DND-41 (cell line): ENCODE data around the gene ANK3.

Experiments used
- ATAC-seq: fragments of 200-7000 bp; cut with Tn5 transposase; 3 replicates; pipeline ENCODE4 v1.9.1; 2021; ENCODE audit warnings: low read depth; ENCODE audit not compliant: insufficient read depth
- DNase-seq: peaks from one replicate; pipeline ENCODE4 v3.0.0-alpha.2; 2020
- H2AFZ ChIP-seq: 2 replicates; pipeline ENCODE4 v1.6.0; 2012; ENCODE audit warnings: low read depth, low read length
- H3K27ac ChIP-seq: 2 replicates; pipeline ENCODE4 v1.5.1; 2012; ENCODE audit warnings: low read length, inconsistent platforms
- H3K27me3 ChIP-seq: fragments of 200-600 bp; sonication (generic); 2 replicates; pipeline ENCODE4 v1.6.0; 2012; ENCODE audit warnings: low read length, mild to moderate bottlenecking, inconsistent platforms; ENCODE audit not compliant: insufficient read depth, poor library complexity
- H3K36me3 ChIP-seq: 2 replicates; pipeline ENCODE4 v1.5.1; 2012; ENCODE audit warnings: low read length, inconsistent platforms; ENCODE audit not compliant: insufficient read depth
- H3K4me1 ChIP-seq: 2 replicates; pipeline ENCODE4 v1.5.1; 2012; ENCODE audit warnings: mild to moderate bottlenecking, low read length; ENCODE audit not compliant: insufficient read depth
- H3K4me2 ChIP-seq: 2 replicates; pipeline ENCODE4 v1.6.0; 2012; ENCODE audit warnings: mild to moderate bottlenecking, moderate library complexity, low read length, inconsistent platforms; ENCODE audit not compliant: insufficient read depth
- H3K4me3 ChIP-seq, 2 experiments: fragments of 200-600 bp in 1 of 2; shearing (Covaris generic) in 1 of 2; 2 replicates each; pipeline ENCODE4 v1.5.1; 2012 to 2016; ENCODE audit warnings: inconsistent platforms in 2 of 2, low read length in 2 of 2, mild to moderate bottlenecking in 2 of 2, low read depth in 1 of 2, moderate library complexity in 1 of 2
- H3K79me2 ChIP-seq: 2 replicates; pipeline ENCODE4 v1.6.0; 2012; ENCODE audit warnings: low read length, inconsistent platforms; ENCODE audit not compliant: insufficient read depth
- H3K9ac ChIP-seq: 2 replicates; pipeline ENCODE4 v1.6.0; 2012; ENCODE audit warnings: low read depth, mild to moderate bottlenecking, inconsistent platforms, low read length, moderate library complexity
- H3K9me3 ChIP-seq: 2 replicates; pipeline ENCODE4 v1.5.1; 2012; ENCODE audit warnings: low read length, moderate library complexity, mild to moderate bottlenecking, inconsistent platforms; ENCODE audit not compliant: insufficient read depth, severe bottlenecking
- H4K20me1 ChIP-seq: 2 replicates; pipeline ENCODE4 v1.6.0; 2012; ENCODE audit warnings: low read length; ENCODE audit not compliant: insufficient read depth
- EZH2 ChIP-seq: IDR thresholded peaks from 3 replicates; pipeline ENCODE4 v1.6.1; 2012; ENCODE audit warnings: borderline replicate concordance, low read depth, mild to moderate bottlenecking, moderate library complexity, low read length, inconsistent platforms; ENCODE audit not compliant: severe bottlenecking
- TF ChIP-seq, protein P1 (sequence below): IDR thresholded peaks from 2 replicates; pipeline ENCODE4 v1.5.1; 2012; ENCODE audit warnings: borderline replicate concordance, low read length, moderate library complexity, mild to moderate bottlenecking; ENCODE audit not compliant: poor library complexity, severe bottlenecking; ENCODE audit errors: extremely low read depth

Gene ANK3

DNA sequence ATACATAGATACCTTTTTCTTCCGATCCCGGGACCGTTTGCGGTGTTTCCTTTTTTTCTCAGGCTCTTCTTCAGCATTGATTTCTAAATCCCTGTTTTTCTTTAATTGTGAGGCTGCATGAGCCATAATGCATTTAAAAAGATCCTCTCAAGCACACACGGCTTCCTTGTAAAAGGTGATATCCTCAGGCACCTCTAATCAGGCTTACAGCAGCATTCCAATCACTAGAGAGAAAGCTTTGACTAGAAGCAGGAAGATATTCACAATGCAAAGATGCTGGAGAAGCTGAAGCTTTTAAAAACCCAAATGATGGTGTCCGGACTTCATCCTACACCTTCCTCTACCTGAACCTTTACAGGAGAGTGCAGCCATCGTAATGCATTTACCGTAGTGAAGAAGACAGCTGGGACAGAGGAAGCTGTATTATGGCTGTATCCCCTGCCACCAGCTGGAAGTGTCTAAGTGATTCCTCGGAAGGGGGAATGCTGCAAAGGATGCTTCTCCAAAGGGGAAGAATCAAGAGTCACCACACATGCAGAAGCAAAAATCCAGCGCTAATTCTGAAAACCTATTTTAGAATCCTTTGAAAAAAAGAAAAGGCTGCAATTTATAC lies at the start of gene ANK3:
Gene ANK3 (minus strand): TSS at position 463 of the 613 bp plus-strand sequence. CDS start 337 bp downstream, at position 126.
- Histone ChIP-seq H3K4me1 (no peaks in the 10 kb centered on the region), H3K9ac (no peak within 1 kb of the TSS), H3K27me3 (no peaks in the 10 kb centered on the region), H3K27ac (no peak within 1 kb of the TSS), H2AFZ (no peak within 1 kb of the TSS), H4K20me1 (no peaks in the 10 kb centered on the region), H3K4me3 (no peak within 1 kb of the TSS), H3K4me2 (no peak within 1 kb of the TSS), H3K36me3 (no peaks in the 10 kb centered on the region), H3K9me3 (no peaks in the 10 kb centered on the region), H3K79me2 (no peaks in the 10 kb centered on the region)
- no peak for DNase-seq
- ATAC-seq, result no peak
- TF ChIP-seq, protein P1, sequence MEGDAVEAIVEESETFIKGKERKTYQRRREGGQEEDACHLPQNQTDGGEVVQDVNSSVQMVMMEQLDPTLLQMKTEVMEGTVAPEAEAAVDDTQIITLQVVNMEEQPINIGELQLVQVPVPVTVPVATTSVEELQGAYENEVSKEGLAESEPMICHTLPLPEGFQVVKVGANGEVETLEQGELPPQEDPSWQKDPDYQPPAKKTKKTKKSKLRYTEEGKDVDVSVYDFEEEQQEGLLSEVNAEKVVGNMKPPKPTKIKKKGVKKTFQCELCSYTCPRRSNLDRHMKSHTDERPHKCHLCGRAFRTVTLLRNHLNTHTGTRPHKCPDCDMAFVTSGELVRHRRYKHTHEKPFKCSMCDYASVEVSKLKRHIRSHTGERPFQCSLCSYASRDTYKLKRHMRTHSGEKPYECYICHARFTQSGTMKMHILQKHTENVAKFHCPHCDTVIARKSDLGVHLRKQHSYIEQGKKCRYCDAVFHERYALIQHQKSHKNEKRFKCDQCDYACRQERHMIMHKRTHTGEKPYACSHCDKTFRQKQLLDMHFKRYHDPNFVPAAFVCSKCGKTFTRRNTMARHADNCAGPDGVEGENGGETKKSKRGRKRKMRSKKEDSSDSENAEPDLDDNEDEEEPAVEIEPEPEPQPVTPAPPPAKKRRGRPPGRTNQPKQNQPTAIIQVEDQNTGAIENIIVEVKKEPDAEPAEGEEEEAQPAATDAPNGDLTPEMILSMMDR, result no peak
- TF ChIP-seq EZH2, result no peak

DNA sequence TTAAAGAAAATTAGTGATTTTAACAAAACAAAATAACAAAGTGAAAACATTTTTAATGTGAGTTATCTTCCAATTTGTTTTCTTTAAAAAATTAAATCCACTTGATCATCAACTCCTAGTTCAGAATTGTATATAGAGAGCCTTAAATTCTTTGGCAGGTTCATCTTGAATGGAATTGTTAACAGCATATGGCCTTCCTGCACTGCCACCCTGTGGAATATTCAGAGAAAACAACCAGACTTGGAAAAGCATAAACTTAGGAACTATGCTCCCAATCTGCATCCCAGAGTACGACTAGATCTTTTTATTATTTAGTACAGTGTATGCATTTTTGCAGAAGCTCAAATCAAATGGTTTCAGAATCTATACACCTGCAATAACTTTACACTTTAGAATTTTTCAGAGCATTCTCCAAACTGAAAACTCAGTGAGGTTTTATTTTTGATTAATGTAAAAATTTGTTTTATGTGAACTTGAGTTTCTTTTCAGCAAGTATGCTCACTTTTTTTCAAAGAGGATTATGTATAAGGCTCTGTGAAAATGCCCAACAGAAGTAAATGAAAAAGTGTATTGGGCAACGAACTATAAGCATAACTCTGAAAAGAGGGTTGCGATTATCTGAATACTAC lies 44.9 kb upstream of the ANK3 start:
- Histone ChIP-seq H3K9me3 (no peaks in the 10 kb centered on the region), H3K4me1 (no peaks in the 10 kb centered on the region), H3K36me3 (no peaks in the 10 kb centered on the region), H3K27me3 (peaks cover 1% of the 10 kb centered on the region), H3K79me2 (no peaks in the 10 kb centered on the region), H2AFZ (no peak overlapping the region), H3K4me2 (no peak overlapping the region), H3K27ac (no peak overlapping the region), H3K9ac (no peak overlapping the region), H3K4me3 (no peak overlapping the region), H4K20me1 (no peaks in the 10 kb centered on the region)
- DNase-seq (peak; percentile 9), ATAC-seq (no peak; the same call in 2 of the 3 replicates)
- no peak for TF ChIP-seq EZH2
- TF ChIP-seq, protein P1, result peak; percentile 68

DNA sequence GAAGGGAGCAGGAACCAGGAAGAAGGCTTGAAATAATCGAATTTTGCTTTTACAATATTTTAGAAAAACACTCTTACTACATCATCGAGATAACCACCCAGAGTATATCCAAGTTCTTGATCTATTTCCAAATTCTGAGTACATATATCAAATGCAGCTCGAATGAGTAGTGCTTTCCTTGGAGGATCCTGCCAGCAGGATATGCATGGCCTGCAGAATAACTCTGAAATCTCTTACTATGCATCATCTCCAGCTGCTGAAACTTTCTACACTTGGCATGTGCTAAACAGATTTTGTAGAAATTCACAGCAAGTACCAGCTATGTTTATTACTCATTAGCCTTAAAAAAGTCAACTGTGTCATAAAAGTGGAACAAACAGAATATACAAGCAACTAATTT lies 44.0 kb upstream of the ANK3 start:
- ATAC-seq (no peak), DNase-seq (no peak)
- TF ChIP-seq, protein P1, result no peak
- TF ChIP-seq EZH2, result no peak
- Histone ChIP-seq H3K27ac (no peak overlapping the region), H3K27me3 (no peaks in the 10 kb centered on the region), H4K20me1 (no peaks in the 10 kb centered on the region), H3K4me2 (no peak overlapping the region), H3K36me3 (no peaks in the 10 kb centered on the region), H3K4me1 (no peaks in the 10 kb centered on the region), H2AFZ (no peak overlapping the region), H3K9ac (no peak overlapping the region), H3K4me3 (no peak overlapping the region), H3K79me2 (no peaks in the 10 kb centered on the region), H3K9me3 (no peaks in the 10 kb centered on the region)
